ENCODE results near the gene CDK1. TPM values are rescaled to one million over a fixed set of nuclear protein-coding genes. Genes with fewer than 3 reads are reported as not detected.

The CDK1 gene
- 1 to 10 TPM; 1.8 to 5.9 (median 3.2) TPM for total RNA-seq

- no peak within 1 kb of the TSS for H3K27ac ChIP-seq
- peaks cover 5 to 7% of the 10 kb centered on the region in 2 donors for H3K4me1 ChIP-seq
- H3K4me3 ChIP-seq (replicated peaks in 1 of 3) = peak within 1 kb of the TSS; percentile 6 to 50 (median 38)
- no peak for TF ChIP-seq POLR2A (IDR thresholded peaks at IDR 0.05)
- TF ChIP-seq CTCF (IDR thresholded peaks at IDR 0.05) = no peak
- intact Hi-C loops (cut with DNase I) = no loop called here
- H3K36me3 ChIP-seq = no peaks in the 10 kb centered on the region
- no peaks in the 10 kb centered on the region for H3K9me3 ChIP-seq
- no peaks in the 10 kb centered on the region for H3K27me3 ChIP-seq
- DNase-seq = peak; percentile 94 to 97
- WGBS, 2 donors = 1% methylated on average over 27 to 33 of the region's 58 CpGs
These were observed at the start of gene CDK1 for GRCh38 chr10:60778214-60778970. CDK1 (plus strand) TSS chr10:60778478; CDS start chr10:60780166, 1,688 bp downstream.

GRCh38 chr10:60729106-60729505 lies 49.2 kb upstream of the CDK1 start:
- Histone ChIP-seq H3K4me1 (peaks cover 8 to 11% of the 10 kb centered on the region in 2 donors), H3K36me3 (no peaks in the 10 kb centered on the region), H3K27ac (no peak overlapping the region), H3K27me3 (no peaks in the 10 kb centered on the region), H3K4me3 (replicated peaks in 1 of 3) (no peak overlapping the region), H3K9me3 (no peaks in the 10 kb centered on the region)
- intact Hi-C loops (cut with DNase I) = no loop called here
- TF ChIP-seq POLR2A (IDR thresholded peaks at IDR 0.05) (no peak), CTCF (IDR thresholded peaks at IDR 0.05) (no peak)
- no peak for DNase-seq

- peak; percentile 31 to 49 for DNase-seq
- no peaks in the 10 kb centered on the region for H3K36me3 ChIP-seq
- WGBS, 2 donors = 33% methylated on average over 3 of the region's 3 CpGs
- peak in 1 of 2 donors; percentile 43 for TF ChIP-seq POLR2A (IDR thresholded peaks at IDR 0.05)
- TF ChIP-seq CTCF (IDR thresholded peaks at IDR 0.05) = no peak
- H3K4me3 ChIP-seq (replicated peaks in 1 of 3) = peak overlapping the region; percentile 51 to 70 (median 66)
- no peaks in the 10 kb centered on the region for H3K27me3 ChIP-seq
- H3K27ac ChIP-seq = peak overlapping the region; percentile 88 to 95 (median 88)
- intact Hi-C loops (cut with DNase I) = no loop called here
- peaks cover 18 to 24% of the 10 kb centered on the region in 2 donors for H3K4me1 ChIP-seq
- H3K9me3 ChIP-seq = no peaks in the 10 kb centered on the region
These were observed 47.0 kb upstream of the CDK1 start for GRCh38 chr10:60731134-60731885.

- intact Hi-C loops (cut with DNase I) = no loop called here
- 19 to 22% methylated on average over 20 of the region's 20 CpGs for WGBS, 2 donors
- peaks cover 18 to 20% of the 10 kb centered on the region in 2 donors for H3K4me1 ChIP-seq
- H3K27me3 ChIP-seq = no peaks in the 10 kb centered on the region
- peak; percentile 11 to 31 for DNase-seq
- TF ChIP-seq CTCF (IDR thresholded peaks at IDR 0.05) (peak in 1 of 6 experiments; percentile 4), POLR2A (IDR thresholded peaks at IDR 0.05) (peak in 1 of 2 donors; percentile 17)
- no peaks in the 10 kb centered on the region for H3K36me3 ChIP-seq
- H3K9me3 ChIP-seq = no peaks in the 10 kb centered on the region
- peak overlapping the region; percentile 51 to 70 (median 66) for H3K4me3 ChIP-seq (replicated peaks in 1 of 3)
- H3K27ac ChIP-seq = peak overlapping the region; percentile 88 to 95 (median 88)
These were observed 46.0 kb upstream of the CDK1 start for GRCh38 chr10:60732198-60732806.

Measured in thyroid gland (tissue), 4 donors.